ENCODE results near the gene STMN3.
"Not testable (repeated sequence)": the region's sequence is repeated elsewhere in the genome, so short reads cannot be mapped to it uniquely, and the experiment has no call there.

GRCh38 chr20:63601679-63602078 is 51.5 kb downstream of the STMN3 start:
- TF ChIP-seq CTCF, POLR2A (IDR thresholded peaks at IDR 0.05): not testable (repeated sequence)

Measured in body of pancreas (tissue), 4 donors.